ENCODE measurements around the gene PICK1. TPM values are rescaled to one million over a fixed set of nuclear protein-coding genes. Genes with fewer than 3 reads are reported as not detected.
"Not testable (repeated sequence)": the region's sequence is repeated elsewhere in the genome, so short reads cannot be mapped to it uniquely, and the experiment has no call there.

The PICK1 gene
- polyA plus RNA-seq, 12 donors: 6.1 to 21.5 (median 9.2) TPM; not detected in 1

- no peak for DNase-seq
These were observed 17.2 kb downstream of the PICK1 start for GRCh38 chr22:38074181-38075104.

DNA sequence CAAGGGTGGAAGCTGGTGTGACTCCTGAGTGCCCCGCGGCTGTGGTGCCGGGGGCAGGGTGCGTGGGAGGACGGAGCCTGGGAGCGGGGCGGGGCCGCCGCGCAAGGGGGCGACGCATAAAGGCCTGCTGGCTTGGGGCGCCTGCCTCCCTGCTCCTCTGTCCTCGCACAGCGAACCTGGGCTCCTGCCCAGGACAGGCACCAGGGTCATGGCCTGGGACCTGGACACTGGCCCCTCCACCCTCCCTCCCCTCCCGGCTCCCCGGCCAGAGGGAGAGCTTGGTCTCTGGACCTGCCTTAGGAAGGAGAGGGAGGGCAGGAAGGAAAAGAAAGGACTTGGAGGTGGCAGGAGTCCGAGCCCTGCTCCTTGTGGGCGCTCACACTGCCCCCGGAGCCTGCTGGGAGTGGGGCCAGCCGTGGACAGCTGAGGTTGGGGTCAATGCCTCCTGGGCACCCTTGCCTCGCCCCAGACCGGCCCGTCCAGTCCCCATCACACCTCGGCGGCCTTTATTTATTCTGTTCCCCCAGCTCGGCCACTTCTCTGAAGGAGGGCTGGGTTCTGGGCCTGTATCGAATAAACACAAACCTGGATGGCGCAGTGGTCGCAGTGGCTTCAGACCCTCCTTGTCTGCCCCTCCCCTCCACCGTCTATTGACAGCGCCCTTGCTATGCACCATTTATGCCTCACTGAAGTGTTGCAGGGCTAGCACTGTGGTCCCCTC lies 18.1 kb downstream of the PICK1 start:
- DNase-seq: no peak

- DNase-seq: no peak
These were observed 18.8 kb downstream of the PICK1 start for GRCh38 chr22:38075961-38076360.

GRCh38 chr22:38077096-38077495 lies 19.9 kb downstream of the PICK1 start:
- no peak for DNase-seq

DNA sequence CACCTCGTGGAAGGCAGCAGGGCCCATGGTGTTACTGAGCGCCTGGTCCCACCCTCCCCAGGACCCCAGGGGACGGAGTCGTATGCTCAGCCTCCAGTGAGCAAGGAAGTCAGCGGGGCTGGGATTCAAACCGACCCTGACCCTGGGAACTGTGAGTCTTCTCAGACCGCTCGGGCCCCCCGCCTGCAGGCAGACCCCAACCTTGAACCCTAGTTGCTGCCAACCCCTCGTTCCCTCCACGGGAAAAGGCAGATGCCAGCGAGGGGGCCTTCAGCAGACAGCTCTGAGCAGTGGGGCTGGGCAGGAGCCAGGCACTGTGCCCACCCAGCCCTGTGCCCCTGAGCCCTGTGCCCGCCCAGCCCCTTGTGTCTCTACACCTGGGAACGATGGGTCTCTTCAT lies 20.4 kb downstream of the PICK1 start:
- DNase-seq: no peak

DNA sequence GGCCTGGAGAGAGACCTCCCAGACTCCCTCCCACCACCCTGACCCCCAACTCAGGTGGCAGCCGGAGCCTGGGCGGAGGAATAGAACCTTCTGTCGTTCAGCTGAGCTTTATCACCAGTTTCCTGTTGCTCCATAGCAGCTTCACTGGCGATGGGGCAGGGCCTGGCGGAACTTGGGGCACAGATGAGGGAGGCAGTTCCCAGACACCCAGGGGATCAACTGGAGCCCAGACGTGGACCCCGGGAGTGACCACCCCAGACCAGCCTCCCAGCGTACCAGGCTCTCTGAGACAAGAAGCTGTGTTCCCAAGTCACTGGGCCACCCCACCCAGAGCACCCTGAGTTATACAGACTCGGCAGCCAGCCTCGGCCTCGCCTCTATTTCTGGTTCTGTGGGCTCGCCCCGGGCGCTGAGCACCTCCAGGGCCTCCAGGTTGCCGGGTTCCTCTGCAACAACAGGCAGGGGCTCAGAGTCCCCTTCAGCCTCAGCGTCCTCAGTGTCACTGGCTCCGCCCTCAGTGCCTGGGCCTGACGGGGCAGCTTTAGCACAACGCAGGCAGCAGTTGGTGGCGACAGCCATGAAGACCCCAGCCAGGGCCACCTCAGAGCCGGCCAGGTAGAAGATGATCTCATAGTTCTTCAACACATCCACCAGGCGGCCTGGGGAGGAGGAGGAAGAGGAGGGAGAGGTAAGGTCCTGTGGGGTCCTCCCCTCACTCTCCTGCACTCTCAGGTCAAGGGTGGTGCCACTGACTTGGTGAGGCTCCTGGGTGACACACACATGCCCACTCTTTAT lies 21.0 kb downstream of the PICK1 start:
- DNase-seq: no peak

- DNase-seq: not testable (repeated sequence)
These were observed 22.0 kb downstream of the PICK1 start for GRCh38 chr22:38079208-38079607.

DNA sequence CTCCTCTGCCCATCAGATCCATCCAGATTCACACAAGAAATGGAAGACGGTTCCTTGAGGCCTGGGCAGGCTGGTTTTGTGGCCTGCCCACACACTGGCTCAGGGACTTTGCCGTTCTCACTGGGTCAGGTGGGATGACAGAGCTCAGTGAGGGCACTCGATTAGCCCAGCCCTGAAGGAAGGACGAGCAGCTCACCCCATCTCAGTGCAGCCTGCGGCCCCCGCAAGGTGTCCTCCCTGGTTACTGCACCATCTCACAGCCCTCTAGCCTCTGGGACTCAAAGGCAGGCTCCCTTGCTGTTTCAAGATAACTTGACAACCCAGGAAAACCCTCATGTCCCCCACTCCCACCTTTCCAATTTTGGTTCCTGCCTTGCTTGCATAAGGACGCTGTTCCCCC lies 22.6 kb downstream of the PICK1 start:
- DNase-seq: no peak

- no peak for DNase-seq
These were observed 23.3 kb downstream of the PICK1 start for GRCh38 chr22:38080474-38080849.

DNA sequence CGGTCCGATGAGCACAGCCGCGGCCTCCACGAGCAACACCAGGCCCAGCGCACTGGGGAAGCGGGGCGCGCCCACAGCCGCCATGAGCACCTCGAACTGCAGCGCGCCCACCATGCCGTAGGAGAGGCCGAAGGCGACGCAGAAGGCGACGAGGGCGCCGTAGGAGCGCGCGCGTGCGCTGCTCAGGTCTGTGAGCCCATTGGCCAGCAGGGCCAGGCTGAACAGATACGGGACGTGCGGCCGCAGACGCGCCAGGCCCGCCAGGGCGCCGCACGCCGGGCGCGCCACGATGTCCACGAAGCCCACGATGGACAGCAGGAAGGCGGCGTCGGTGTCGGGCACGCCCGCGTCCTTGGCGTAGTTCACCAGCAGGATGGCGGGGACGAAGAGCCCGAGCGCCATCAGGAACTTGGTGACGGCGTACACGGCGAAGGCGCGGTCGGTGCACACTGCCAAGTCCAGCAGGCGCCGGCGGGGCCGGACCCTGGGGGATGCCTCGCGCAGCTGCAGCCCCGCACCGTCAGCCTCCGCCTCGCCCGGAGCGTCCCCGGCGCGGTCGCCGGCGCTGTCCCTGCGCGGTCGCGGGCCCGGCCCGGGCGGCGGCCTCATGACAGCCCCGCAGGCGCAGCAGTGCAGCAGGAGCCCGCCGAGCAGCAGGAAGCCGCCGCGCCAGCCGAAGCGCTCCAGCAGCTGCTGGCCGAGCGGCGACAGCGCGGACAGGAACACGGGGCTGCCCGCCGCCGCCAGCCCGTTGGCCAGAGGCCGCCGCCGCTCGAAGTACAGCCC lies 23.8 kb downstream of the PICK1 start:
- no peak for DNase-seq

GRCh38 chr22:38081636-38081940 lies 24.4 kb downstream of the PICK1 start:
- DNase-seq: no peak

DNA sequence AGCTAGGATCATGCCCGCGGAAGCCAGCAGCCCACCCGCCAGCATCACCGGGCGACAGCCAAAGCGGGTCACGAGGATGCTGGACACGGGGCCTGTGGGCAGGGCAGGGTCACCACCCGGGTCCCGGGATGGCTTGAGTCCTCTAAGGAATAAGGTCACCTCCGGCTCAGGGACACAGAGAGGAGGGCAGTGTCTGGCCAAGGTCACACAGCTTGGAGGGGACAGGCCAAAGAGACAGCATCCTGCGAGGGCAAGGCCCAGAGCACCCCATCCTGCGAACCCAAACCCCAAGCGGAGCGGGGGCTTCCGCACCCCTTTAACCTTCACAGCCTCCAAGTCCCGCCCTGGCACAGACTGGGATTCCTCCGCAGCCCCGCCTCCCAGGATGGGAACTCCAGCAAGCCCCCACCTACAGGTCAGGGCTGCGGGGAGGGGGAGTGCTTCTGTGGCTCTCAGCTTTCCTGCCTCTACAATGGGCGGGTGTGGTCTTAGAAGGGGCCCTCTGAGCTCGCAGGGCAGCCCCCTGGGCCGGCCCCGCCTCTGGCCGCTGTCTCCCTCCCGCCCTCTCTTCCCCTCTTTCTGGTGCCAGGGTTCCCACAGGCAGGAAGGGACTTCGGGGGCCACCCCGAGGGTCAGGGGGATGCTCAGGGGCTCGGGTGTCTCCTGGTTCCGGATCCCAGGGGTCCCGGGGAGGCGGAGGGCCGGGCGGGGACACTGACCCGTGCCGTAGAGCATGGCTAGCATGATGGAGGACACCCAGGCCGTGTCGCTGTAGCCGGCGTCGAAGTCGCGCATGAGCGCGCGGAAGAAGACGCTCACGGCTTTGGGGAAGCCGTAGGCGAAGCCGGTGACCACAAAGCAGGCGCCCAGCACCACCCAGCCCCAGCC lies 25.0 kb downstream of the PICK1 start:
- DNase-seq: no peak

- no peak for DNase-seq
These were observed 25.9 kb downstream of the PICK1 start for GRCh38 chr22:38082986-38083710.

DNA sequence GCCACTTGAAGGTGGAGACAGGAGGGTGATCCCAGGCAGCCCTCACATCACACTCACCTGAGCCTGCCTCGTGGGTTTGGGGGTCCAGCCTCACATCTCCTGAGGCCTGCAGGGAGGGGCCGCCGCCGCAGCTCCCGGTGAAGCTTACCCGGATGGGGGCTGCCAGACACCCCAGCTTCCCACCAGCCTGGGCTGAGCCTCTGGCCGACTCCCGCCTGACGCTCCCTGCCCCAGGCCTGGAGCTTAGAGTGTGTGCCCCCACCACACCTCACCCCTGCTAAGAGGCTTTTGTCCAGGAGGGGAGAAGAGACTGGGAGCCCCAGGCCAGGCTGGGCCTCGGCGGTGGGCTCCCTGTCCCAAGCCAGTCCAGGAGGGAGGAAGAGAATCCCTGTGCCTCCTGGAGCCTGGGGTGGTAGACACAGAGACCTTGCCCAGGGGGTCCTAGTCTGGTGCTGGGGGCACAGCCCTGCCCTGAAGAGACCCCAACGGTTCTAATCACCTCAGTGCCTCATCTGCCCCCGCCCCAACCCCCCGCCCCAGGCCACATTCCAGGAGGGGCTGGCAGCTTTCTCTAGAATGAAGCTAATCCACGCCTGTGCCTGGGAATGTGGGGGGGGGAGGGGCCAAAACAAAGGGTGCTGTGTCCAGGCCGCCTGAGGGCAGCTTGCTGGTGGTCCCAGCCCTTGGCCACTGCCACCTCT lies 26.9 kb downstream of the PICK1 start, which contains the start of gene SLC16A8:
Gene SLC16A8 (minus strand): TSS at position 254 of the 701 bp plus-strand sequence. CDS start 1,311 bp downstream, outside the sequence.
- no peak for DNase-seq

- DNase-seq: no peak
These were observed 27.9 kb downstream of the PICK1 start for GRCh38 chr22:38085056-38085455.

DNA sequence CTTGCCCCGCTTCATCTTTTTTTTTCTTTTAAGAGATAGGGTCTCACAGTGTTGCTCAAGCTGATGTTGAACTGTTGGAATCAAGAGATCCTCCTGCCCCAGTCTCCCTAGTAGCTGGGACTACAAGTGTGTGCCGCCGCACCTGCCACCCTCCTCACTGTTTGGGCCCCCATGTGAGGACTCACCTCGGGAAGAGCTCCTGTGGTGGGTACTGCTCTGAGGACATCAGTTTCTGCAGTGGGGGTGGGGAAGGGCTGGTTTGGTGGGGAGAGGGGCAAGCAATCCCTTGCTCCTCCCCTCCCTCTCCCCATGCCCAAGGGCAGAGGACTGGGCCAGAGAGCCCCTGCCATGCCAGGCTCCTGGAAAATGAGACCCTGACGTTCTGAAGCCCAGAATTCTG lies 28.3 kb downstream of the PICK1 start:
- no peak for DNase-seq

DNA sequence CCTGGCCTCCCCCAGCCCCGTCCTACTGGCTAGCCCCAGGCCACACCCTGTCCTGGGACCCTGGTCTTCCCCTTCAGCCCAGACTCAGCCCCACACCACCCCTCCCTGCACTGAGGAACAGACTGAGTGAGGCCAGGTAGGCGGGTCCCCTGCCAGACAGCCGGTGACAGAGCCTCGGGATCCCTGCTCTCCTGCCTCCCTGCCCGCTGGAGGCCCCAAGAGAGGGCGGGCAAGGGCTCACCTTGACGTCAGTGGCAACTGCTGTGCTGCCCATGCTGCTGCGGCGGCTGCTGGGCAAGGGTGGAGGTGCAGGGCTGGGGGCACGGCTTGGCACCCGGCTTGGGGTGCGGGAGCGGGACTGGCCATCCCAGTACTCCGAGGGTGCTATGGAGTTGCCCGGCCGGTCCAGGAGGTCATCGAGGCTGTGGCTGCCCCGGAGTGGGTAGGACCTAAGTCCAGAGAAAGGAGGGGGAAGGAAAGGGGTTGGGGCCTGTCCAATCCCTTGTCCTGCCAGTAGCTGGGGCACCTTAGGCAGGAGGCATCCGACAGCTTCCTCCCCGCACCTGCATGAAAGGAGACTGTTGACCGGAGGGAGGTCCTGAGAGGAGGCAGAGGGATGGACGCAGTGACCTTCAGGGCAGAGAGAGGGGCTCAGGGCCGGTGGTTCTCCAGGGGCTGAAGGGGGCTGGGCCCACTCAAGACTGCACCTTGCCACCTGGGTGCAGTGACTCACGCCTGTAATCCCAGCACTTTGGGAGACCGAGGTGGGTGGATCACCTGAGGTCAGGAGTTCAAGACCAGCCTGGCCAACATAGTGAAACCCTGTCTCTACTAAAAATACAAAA lies 29.0 kb downstream of the PICK1 start:
- no peak for DNase-seq

DNA sequence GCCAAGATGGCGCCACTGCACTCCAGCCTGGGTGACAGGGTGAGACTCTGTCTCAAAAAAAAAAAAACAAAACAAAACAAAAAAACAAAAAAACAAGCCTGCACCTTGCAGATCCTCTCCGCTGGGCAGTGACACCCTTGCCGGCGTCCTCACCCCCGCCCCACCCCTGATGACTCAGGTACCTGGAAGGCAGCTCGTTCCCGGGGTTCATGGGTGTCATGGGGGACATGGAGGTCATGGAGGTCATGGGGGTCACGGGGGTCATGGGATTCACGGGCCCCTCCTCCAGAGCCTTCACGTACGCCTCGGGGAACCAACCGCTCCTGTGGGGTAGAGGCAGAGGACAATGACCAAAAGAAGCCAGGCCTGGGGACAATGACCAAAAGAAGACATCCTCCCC lies 29.7 kb downstream of the PICK1 start:
- no peak for DNase-seq
